ENCODE data around the gene CGN. TPM values are rescaled to one million over a fixed set of nuclear protein-coding genes. Genes with fewer than 3 reads are reported as not detected.

Gene CGN
- total RNA-seq, 4 donors from 2014 or later, result 37.9 to 62.4 (median 41.7) TPM

- H3K36me3 ChIP-seq, result no peaks in the 10 kb centered on the region
- no peak overlapping the region for H3K27ac ChIP-seq
- 88% methylated on average over 6 of the region's 6 CpGs for WGBS
- peaks cover 12% of the 10 kb centered on the region for H3K4me1 ChIP-seq
- H3K27me3 ChIP-seq, result no peaks in the 10 kb centered on the region
- TF ChIP-seq CTCF (IDR thresholded peaks at IDR 0.05) (no peak), EP300 (IDR thresholded peaks at IDR 0.05) (no peak), POLR2AphosphoS5 (IDR thresholded peaks at IDR 0.05) (no peak), POLR2A (IDR thresholded peaks at IDR 0.05) (no peak)
- peak in 1 of 2 donors; percentile 26 for DNase-seq (ENCODE audit: low spot score in 2 of 2)
- no peaks in the 10 kb centered on the region for H3K9me3 ChIP-seq
- no peak overlapping the region for H3K4me3 ChIP-seq
Observed at GRCh38 chr1:151535326-151536271, 24.4 kb downstream of the CGN start.

GRCh38 chr1:151536499-151536898 lies 25.3 kb downstream of the CGN start:
- 91% methylated on average over 7 of the region's 7 CpGs for whole genome bisulfite sequencing
- H3K4me1 ChIP-seq, result peaks cover 18% of the 10 kb centered on the region
- H3K27me3 ChIP-seq, result no peaks in the 10 kb centered on the region
- H3K27ac ChIP-seq, result no peak overlapping the region
- H3K9me3 ChIP-seq, result no peaks in the 10 kb centered on the region
- no peak for TF ChIP-seq POLR2A (IDR thresholded peaks at IDR 0.05)
- TF ChIP-seq EP300 (IDR thresholded peaks at IDR 0.05), result no peak
- TF ChIP-seq POLR2AphosphoS5 (IDR thresholded peaks at IDR 0.05), result no peak
- TF ChIP-seq CTCF (IDR thresholded peaks at IDR 0.05), result no peak
- H3K36me3 ChIP-seq, result no peaks in the 10 kb centered on the region
- DNase-seq (ENCODE audit: low spot score in 2 of 2), result no peak
- H3K4me3 ChIP-seq, result no peak overlapping the region

- 69% methylated on average over 9 of the region's 9 CpGs for WGBS
- Histone ChIP-seq H3K4me3 (no peak overlapping the region), H3K27me3 (no peaks in the 10 kb centered on the region), H3K9me3 (no peaks in the 10 kb centered on the region), H3K36me3 (no peaks in the 10 kb centered on the region), H3K4me1 (peaks cover 25% of the 10 kb centered on the region), H3K27ac (no peak overlapping the region)
- no peak for DNase-seq (ENCODE audit: low spot score in 2 of 2)
- TF ChIP-seq POLR2A (IDR thresholded peaks at IDR 0.05) (no peak), POLR2AphosphoS5 (IDR thresholded peaks at IDR 0.05) (no peak), EP300 (IDR thresholded peaks at IDR 0.05) (no peak), CTCF (IDR thresholded peaks at IDR 0.05) (no peak)
Observed at GRCh38 chr1:151537112-151537511, 25.9 kb downstream of the CGN start.

GRCh38 chr1:151539321-151540020 lies 28.3 kb downstream of the CGN start:
- peak; percentile 84 to 86 for DNase-seq (ENCODE audit: low spot score in 2 of 2)
- Histone ChIP-seq H3K4me1 (peaks cover 41% of the 10 kb centered on the region), H3K27ac (peak overlapping the region; percentile 87), H3K27me3 (no peaks in the 10 kb centered on the region), H3K36me3 (no peaks in the 10 kb centered on the region), H3K9me3 (no peaks in the 10 kb centered on the region), H3K4me3 (peak overlapping the region; percentile 75)
- TF ChIP-seq EP300 (IDR thresholded peaks at IDR 0.05) (no peak), CTCF (IDR thresholded peaks at IDR 0.05) (no peak), POLR2AphosphoS5 (IDR thresholded peaks at IDR 0.05) (peak in 1 of 3 donors; percentile 6), POLR2A (IDR thresholded peaks at IDR 0.05) (no peak)
- WGBS, result 27% methylated on average over 3 of the region's 7 CpGs

Measured in suprapubic skin (tissue), 4 donors.